ENCODE results near the gene DIS3L2.

The DIS3L2 gene

GRCh38 chr2:232203166-232203891 is 241.8 kb downstream of the DIS3L2 start:
- ATAC-seq: no peak
- TF ChIP-seq TSHZ2 (CRISPR knock-in tag; IDR thresholded peaks at IDR 0.05): no peak
- no peak for TF ChIP-seq CREB5 (CRISPR knock-in tag; IDR thresholded peaks at IDR 0.05; ENCODE audit: low read depth)
- TF ChIP-seq CSRNP3 (CRISPR knock-in tag; IDR thresholded peaks at IDR 0.05): no peak
- no peak for TF ChIP-seq ISL1 (CRISPR knock-in tag; IDR thresholded peaks at IDR 0.05)
- no peak for TF ChIP-seq TOX (CRISPR knock-in tag; IDR thresholded peaks at IDR 0.05; ENCODE audit: borderline replicate concordance)
- TF ChIP-seq ZFP30 (CRISPR knock-in tag; IDR thresholded peaks at IDR 0.05): no peak
- no peak for TF ChIP-seq ZNF565 (CRISPR knock-in tag; conservative IDR thresholded peaks at IDR 0.05; ENCODE audit: low read depth)
- TF ChIP-seq ARNTL (CRISPR knock-in tag; IDR thresholded peaks at IDR 0.05; ENCODE audit: borderline replicate concordance, low read depth): no peak
- TF ChIP-seq CSDC2 (CRISPR knock-in tag; IDR thresholded peaks at IDR 0.05): no peak
- TF ChIP-seq ESRRG (CRISPR knock-in tag; IDR thresholded peaks at IDR 0.05): no peak
- no peak for TF ChIP-seq BACH2 (CRISPR knock-in tag; IDR thresholded peaks at IDR 0.05; ENCODE audit: borderline replicate concordance)
- TF ChIP-seq OSR1 (CRISPR knock-in tag; IDR thresholded peaks at IDR 0.05): no peak
- no peak for TF ChIP-seq POU6F1 (CRISPR knock-in tag; IDR thresholded peaks at IDR 0.05; ENCODE audit: borderline replicate concordance, low read depth)
- TF ChIP-seq RARB (CRISPR knock-in tag; IDR thresholded peaks at IDR 0.05): no peak
- no peak for TF ChIP-seq TCF4 (CRISPR knock-in tag; IDR thresholded peaks at IDR 0.05; ENCODE audit: borderline replicate concordance)
- TF ChIP-seq ZC3H10 (CRISPR knock-in tag; IDR thresholded peaks at IDR 0.05): no peak
- TF ChIP-seq ZFP3 (CRISPR knock-in tag; IDR thresholded peaks at IDR 0.05): no peak

GRCh38 chr2:232203936-232204335 is 242.4 kb downstream of the DIS3L2 start:
- no peak for ATAC-seq
- TF ChIP-seq ZFP3 (CRISPR knock-in tag; IDR thresholded peaks at IDR 0.05) (no peak), ZC3H10 (CRISPR knock-in tag; IDR thresholded peaks at IDR 0.05) (no peak), ZFP30 (CRISPR knock-in tag; IDR thresholded peaks at IDR 0.05) (no peak), RARB (CRISPR knock-in tag; IDR thresholded peaks at IDR 0.05) (no peak), CREB5 (CRISPR knock-in tag; IDR thresholded peaks at IDR 0.05; ENCODE audit: low read depth) (no peak), CSDC2 (CRISPR knock-in tag; IDR thresholded peaks at IDR 0.05) (no peak), TOX (CRISPR knock-in tag; IDR thresholded peaks at IDR 0.05; ENCODE audit: borderline replicate concordance) (no peak), GLIS3 (CRISPR knock-in tag; IDR thresholded peaks at IDR 0.05) (no peak), ARNTL (CRISPR knock-in tag; IDR thresholded peaks at IDR 0.05; ENCODE audit: borderline replicate concordance, low read depth) (no peak), OSR1 (CRISPR knock-in tag; IDR thresholded peaks at IDR 0.05) (no peak), BACH2 (CRISPR knock-in tag; IDR thresholded peaks at IDR 0.05; ENCODE audit: borderline replicate concordance) (no peak), ZNF8 (CRISPR knock-in tag; IDR thresholded peaks at IDR 0.05) (no peak), ZNF565 (CRISPR knock-in tag; conservative IDR thresholded peaks at IDR 0.05; ENCODE audit: low read depth) (no peak), ISL1 (CRISPR knock-in tag; IDR thresholded peaks at IDR 0.05) (no peak), TSHZ2 (CRISPR knock-in tag; IDR thresholded peaks at IDR 0.05) (no peak), PATZ1 (CRISPR knock-in tag; IDR thresholded peaks at IDR 0.05; ENCODE audit: borderline replicate concordance) (no peak), CSRNP3 (CRISPR knock-in tag; IDR thresholded peaks at IDR 0.05) (no peak), TCF4 (CRISPR knock-in tag; IDR thresholded peaks at IDR 0.05; ENCODE audit: borderline replicate concordance) (no peak), SNAI2 (CRISPR knock-in tag; IDR thresholded peaks at IDR 0.05) (no peak)

All from SK-N-SH treated with all-trans-retinoic acid at 6 μM for 48 hours (cell line).